KMS-11 (cell line): ENCODE results near the gene KCNMB2.

ENCODE experiments used
- H2AFZ ChIP-seq: fragments of 200-600 bp; sonication (generic); 2 replicates; pipeline ENCODE4 v1.6.1; 2016; ENCODE audit warnings: antibody characterized with exemption, mixed run types, low read depth
- H3K27ac ChIP-seq: fragments of 200-600 bp; sonication (generic); 2 replicates; pipeline ENCODE4 v1.6.1; 2016; ENCODE audit warnings: mild to moderate bottlenecking, mixed run types
- H3K27me3 ChIP-seq: fragments of 200-600 bp; sonication (generic); 2 replicates; pipeline ENCODE4 v1.6.1; 2017; ENCODE audit warnings: mild to moderate bottlenecking, low read depth, mixed run types, moderate library complexity; ENCODE audit not compliant: insufficient read depth
- H3K36me3 ChIP-seq: fragments of 200-600 bp; sonication (generic); 2 replicates; pipeline ENCODE4 v1.6.1; 2017; ENCODE audit warnings: mild to moderate bottlenecking, mixed run types; ENCODE audit not compliant: insufficient read depth
- H3K4me1 ChIP-seq: fragments of 200-600 bp; sonication (generic); 2 replicates; pipeline ENCODE4 v1.6.1; 2016; ENCODE audit warnings: mild to moderate bottlenecking, low read depth, mixed run types; ENCODE audit not compliant: poor library complexity, severe bottlenecking
- H3K4me2 ChIP-seq: fragments of 200-600 bp; sonication (generic); 2 replicates; pipeline ENCODE4 v1.7.0; 2016; ENCODE audit warnings: mild to moderate bottlenecking, mixed run types
- H3K4me3 ChIP-seq: fragments of 200-600 bp; sonication (generic); IDR thresholded peaks from 2 replicates; pipeline ENCODE4 v1.6.1; 2017; ENCODE audit warnings: low read depth, low read length, mixed read lengths; ENCODE audit not compliant: insufficient read depth
- H3K79me2 ChIP-seq: fragments of 200-600 bp; sonication (generic); 2 replicates; pipeline ENCODE4 v1.6.1; 2016; ENCODE audit warnings: low read depth, mixed run types; ENCODE audit not compliant: insufficient read depth
- H3K9ac ChIP-seq: fragments of 200-600 bp; sonication (generic); 2 replicates; pipeline ENCODE4 v1.6.1; 2016; ENCODE audit warnings: mild to moderate bottlenecking, mixed run types
- H4K20me1 ChIP-seq: fragments of 200-600 bp; sonication (generic); 2 replicates; pipeline ENCODE4 v1.6.1; 2016; ENCODE audit warnings: mild to moderate bottlenecking, mixed run types; ENCODE audit not compliant: insufficient read depth
- TF ChIP-seq, protein P1 (sequence below): fragments of 200-600 bp; sonication (generic); conservative IDR thresholded peaks from 2 replicates; pipeline ENCODE4 v1.6.1; 2017; ENCODE audit warnings: low read depth, mild to moderate bottlenecking, antibody characterized with exemption, low read length, moderate library complexity, mixed read lengths

The KCNMB2 gene

DNA sequence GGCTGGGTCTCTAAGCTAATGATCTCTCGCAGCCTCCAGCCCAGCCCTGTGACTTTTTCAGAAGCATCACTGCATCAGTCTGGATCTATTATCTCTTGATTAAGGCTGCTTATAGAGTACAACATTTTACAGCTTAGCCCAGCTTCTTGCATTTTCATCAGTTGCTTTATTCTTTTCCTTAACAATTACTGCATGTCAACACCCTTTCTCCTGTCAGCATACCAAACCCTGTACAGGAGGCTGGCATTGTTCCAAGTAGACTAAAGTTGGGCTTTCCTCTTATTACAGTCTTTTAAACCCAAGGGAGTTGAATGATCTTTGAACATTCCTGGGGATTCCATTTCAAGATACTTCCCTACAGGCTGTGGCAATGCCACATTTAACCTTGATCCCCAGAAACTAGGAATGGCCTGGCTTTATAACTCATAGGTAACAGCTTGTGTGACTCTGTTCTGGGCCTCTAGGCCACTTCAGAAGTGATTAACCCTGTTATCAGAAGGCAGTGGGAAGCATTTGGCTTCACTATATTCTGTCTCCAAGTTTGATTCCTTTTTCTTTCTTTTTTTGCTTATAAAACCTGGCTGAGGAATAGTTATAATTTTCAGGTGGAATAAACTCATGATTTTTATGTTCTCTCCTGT is 182.9 kb downstream of the KCNMB2 start:
- Histone ChIP-seq H3K27ac (no peak overlapping the region), H3K9ac (no peak overlapping the region), H3K4me1 (peaks cover 25% of the 10 kb centered on the region), H3K4me2 (no peak overlapping the region), H3K4me3 (no peak overlapping the region), H4K20me1 (no peaks in the 10 kb centered on the region), H3K27me3 (no peaks in the 10 kb centered on the region), H3K79me2 (no peaks in the 10 kb centered on the region), H2AFZ (no peak overlapping the region), H3K36me3 (no peaks in the 10 kb centered on the region)
- TF ChIP-seq, protein P1, sequence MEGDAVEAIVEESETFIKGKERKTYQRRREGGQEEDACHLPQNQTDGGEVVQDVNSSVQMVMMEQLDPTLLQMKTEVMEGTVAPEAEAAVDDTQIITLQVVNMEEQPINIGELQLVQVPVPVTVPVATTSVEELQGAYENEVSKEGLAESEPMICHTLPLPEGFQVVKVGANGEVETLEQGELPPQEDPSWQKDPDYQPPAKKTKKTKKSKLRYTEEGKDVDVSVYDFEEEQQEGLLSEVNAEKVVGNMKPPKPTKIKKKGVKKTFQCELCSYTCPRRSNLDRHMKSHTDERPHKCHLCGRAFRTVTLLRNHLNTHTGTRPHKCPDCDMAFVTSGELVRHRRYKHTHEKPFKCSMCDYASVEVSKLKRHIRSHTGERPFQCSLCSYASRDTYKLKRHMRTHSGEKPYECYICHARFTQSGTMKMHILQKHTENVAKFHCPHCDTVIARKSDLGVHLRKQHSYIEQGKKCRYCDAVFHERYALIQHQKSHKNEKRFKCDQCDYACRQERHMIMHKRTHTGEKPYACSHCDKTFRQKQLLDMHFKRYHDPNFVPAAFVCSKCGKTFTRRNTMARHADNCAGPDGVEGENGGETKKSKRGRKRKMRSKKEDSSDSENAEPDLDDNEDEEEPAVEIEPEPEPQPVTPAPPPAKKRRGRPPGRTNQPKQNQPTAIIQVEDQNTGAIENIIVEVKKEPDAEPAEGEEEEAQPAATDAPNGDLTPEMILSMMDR = no peak

GRCh38 chr3:178732824-178733223 is 196.6 kb downstream of the KCNMB2 start:
- no peak overlapping the region for H3K4me3 ChIP-seq
- no peaks in the 10 kb centered on the region for H4K20me1 ChIP-seq
- H2AFZ ChIP-seq = no peak overlapping the region
- no peaks in the 10 kb centered on the region for H3K27me3 ChIP-seq
- H3K27ac ChIP-seq = no peak overlapping the region
- TF ChIP-seq, protein P1 = no peak
- no peak overlapping the region for H3K9ac ChIP-seq
- H3K4me2 ChIP-seq = no peak overlapping the region
- H3K4me1 ChIP-seq = no peaks in the 10 kb centered on the region
- no peaks in the 10 kb centered on the region for H3K79me2 ChIP-seq
- H3K36me3 ChIP-seq = no peaks in the 10 kb centered on the region

DNA sequence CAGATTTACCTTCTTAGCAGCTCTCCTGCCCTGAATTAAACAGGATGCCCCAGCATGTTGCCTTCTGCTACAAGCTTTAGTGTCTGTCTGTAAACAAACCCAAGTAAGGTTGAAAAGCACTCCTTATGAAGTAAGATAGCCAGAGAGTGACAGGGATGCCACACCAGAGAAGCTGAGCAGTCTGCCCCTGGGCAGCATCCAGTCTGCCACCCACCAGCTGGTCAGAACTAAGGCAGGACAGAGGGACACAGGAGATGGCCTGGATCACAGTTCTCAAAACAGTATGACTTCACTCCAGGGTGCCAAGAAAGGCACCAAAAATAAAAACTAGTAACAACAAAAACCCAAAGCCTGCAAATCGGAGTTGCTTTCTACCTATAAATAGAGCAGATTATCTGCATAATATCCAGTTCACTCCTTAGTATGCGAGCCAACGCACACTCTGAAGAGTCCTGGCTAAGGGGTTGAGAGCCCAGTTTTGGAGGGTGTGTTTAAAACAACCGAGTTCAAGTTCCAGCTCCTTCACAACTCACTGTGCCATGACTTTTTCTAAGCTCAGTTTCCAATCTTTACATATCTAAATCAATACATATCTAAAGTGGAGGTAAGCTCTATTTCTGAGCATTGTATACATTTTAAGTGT is 198.9 kb downstream of the KCNMB2 start:
- Histone ChIP-seq H3K9ac (no peak overlapping the region), H3K4me3 (no peak overlapping the region), H3K27me3 (no peaks in the 10 kb centered on the region), H3K79me2 (no peaks in the 10 kb centered on the region), H3K27ac (no peak overlapping the region), H3K4me2 (no peak overlapping the region), H3K4me1 (no peaks in the 10 kb centered on the region), H3K36me3 (no peaks in the 10 kb centered on the region), H2AFZ (no peak overlapping the region), H4K20me1 (no peaks in the 10 kb centered on the region)
- TF ChIP-seq, protein P1 = no peak

DNA sequence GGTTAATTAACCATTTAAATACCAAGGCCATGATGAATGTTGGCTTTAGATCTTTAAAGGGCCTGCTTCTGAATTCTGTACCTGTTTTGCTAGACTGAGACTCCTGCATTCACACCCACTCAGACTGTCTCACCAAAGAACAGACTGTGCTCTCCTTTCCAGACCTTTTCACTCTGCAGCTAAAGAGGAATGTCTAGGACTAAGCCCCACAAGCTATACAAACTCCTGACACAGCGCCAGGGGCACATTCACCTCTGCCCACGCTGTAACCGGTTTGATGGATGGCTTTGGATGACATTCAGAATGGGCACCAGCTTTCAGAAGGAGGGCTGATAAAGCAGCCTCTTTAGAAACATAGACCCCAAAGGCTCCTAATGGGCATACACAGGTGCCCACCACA is 200.1 kb downstream of the KCNMB2 start:
- Histone ChIP-seq H3K4me1 (no peaks in the 10 kb centered on the region), H2AFZ (no peak overlapping the region), H3K36me3 (no peaks in the 10 kb centered on the region), H3K79me2 (no peaks in the 10 kb centered on the region), H3K4me3 (no peak overlapping the region), H3K27me3 (no peaks in the 10 kb centered on the region), H4K20me1 (no peaks in the 10 kb centered on the region), H3K27ac (no peak overlapping the region), H3K9ac (no peak overlapping the region), H3K4me2 (no peak overlapping the region)
- TF ChIP-seq, protein P1 = no peak
